Cardiac atrium fibroblast (primary cell): ENCODE measurements around the gene PWWP2A. TPM values are rescaled to one million over a fixed set of nuclear protein-coding genes. Genes with fewer than 3 reads are reported as not detected.

Source experiments
- total RNA-seq: library from RNA; depleted of rRNA; stranded (reverse); fragments of >200 nt; gene quantifications from 2 replicates; pipeline ENCODE4 v1.2.3, GENCODE V29; 2015

Gene PWWP2A
- 14.8 and 16.2 TPM in 2 replicates for total RNA-seq

DNA sequence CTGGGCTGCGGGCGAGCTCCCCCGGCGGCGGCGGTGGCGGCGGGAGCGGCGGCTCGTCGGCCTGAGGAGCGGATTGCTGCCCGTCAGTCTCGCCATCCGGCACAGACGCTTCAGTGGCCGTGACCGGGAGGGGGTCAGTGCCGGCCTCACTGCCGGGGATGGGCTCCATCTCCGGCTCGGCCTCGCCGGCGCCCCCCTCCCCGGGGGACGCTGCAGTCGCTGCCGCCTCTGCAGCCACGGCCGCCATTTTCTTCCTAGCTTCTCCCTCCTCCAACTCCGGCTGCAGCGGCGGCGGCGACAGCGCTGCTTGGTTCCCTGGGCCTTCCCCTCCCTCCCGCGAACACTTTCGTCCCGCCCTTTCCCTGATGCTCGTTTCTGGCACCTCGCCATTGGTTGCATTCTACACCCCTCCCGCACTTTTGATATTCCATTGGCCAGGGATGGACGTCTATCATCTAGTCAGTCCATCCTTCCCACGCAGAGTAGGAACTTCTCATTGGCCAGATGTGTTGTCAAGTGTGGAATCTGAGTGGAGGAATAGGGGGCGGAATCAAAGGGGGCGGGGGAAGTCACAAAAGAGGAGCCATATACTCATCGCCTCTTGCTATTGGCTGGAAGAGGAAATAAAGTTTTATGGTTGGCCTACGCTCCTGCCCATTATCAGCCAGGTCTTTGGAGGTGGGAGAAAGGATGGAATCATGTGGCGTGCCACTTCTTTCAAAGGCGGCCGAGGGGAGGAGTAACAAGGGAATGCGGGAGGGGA is at the start of gene PWWP2A:
PWWP2A (minus strand) TSS at position 309 of the 763 bp plus-strand sequence; CDS start at position 247, 62 bp downstream.

Other genes with a start within 250 kb of the PWWP2A start
- gene ADRA1B, start 203.0 kb downstream of the PWWP2A start, total RNA-seq: 5.2 and 5.6 TPM in 2 replicates
- gene TTC1, start 110.3 kb downstream of the PWWP2A start, total RNA-seq: 21.3 and 27.4 TPM in 2 replicates
- gene FABP6, start 110.1 kb upstream of the PWWP2A start, total RNA-seq: not detected in 2 replicates
- gene CCNJL, start 193.1 kb upstream of the PWWP2A start, total RNA-seq: 0.16 and 0.90 TPM in 2 replicates